K562 treated with DMSO at 1 percent for 12 hours (cell line): Measurements from ENCODE around the gene DMRTA2. TPM values are rescaled to one million over a fixed set of nuclear protein-coding genes. Genes with fewer than 3 reads are reported as not detected.

ENCODE experiments used
- total RNA-seq: library from RNA; unstranded; fragments of 300-600 nt; gene quantifications from 2 replicates; pipeline ENCODE4 v1.2.3, GENCODE V29; 2022; ENCODE audit not compliant: insufficient read depth

The DMRTA2 gene
- not detected in 2 replicates for total RNA-seq

GRCh38 chr1:50422946-50423669 is at the start of gene DMRTA2:
Gene DMRTA2, minus strand, starts transcription at chr1:50423443. Its CDS starts 1,907 bp downstream, at chr1:50421536.

